Measurements from ENCODE around the gene SIAH2. TPM values are rescaled to one million over a fixed set of nuclear protein-coding genes. Genes with fewer than 3 reads are reported as not detected.

SIAH2 gene
- total RNA-seq, 1 donor from 2014 or later = 14.5 TPM

DNA sequence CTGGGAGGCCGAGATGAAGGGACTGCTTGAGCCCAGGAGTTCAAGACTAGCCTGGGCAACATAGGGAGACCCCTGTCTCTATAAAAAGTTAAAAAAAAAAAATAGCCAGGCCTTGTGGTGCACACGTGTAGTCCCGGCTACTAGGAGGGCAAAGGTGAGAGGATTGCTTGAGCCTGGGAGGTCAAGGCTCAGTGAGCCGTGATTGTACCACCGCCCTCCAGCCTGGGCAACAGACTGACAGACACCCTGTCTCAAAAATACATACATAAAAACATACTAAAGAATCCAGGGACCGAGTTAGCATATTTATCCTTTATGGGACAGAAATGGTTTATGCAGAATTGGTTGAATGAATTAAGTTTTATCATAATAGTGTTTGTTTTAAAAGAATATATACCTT, 13.7 kb downstream of the SIAH2 start:
- DNase-seq (ENCODE audit: low read depth in 2 of 2) = no peak

- DNase-seq (ENCODE audit: low read depth in 2 of 2) = no peak
Observed at GRCh38 chr3:150748684-150749047, 14.3 kb downstream of the SIAH2 start.

GRCh38 chr3:150747886-150748683, 14.9 kb downstream of the SIAH2 start:
- DNase-seq (ENCODE audit: low read depth in 2 of 2) = no peak

DNA sequence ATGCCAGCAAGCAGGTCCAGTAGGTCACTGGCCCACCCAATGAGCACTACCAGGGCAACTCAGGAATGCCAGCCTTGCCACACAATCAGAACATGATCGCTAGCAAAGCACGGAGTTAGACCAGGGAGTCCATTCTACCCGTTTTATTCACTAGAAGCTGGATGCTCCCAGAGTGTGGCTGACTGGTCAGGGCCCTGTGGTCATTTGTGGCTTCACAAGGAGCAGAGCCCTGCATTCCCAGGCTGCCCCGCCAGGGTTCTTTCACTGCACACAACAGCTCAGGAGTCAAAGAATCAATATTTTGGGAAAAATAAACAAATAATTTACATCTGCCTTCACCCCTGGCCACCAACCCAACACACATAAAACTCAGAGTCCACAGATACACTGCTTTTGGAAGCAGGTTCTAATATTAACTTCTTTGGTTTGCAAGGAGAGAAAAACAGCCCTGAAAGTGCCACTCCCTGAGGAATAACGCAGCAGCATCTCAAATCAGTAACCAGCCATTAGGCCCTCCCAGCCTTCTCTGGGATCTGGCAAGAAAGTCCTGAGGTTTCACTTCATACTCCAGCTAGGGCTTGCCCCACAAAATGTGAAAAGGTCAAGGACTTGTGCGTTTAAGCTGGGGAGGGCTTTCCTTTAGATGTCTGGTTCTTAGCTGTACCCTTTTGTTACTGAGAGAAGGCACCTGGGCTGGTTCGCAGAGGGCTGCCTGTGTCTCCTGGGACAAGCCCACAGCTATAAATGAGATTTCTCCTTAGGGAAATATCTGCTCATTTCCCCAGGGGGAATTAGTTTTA, 16.0 kb downstream of the SIAH2 start:
- no peak for DNase-seq (ENCODE audit: low read depth in 2 of 2)

GRCh38 chr3:150745832-150746231, 17.1 kb downstream of the SIAH2 start:
- DNase-seq (ENCODE audit: low read depth in 2 of 2) = no peak

GRCh38 chr3:150744919-150745211, 18.1 kb downstream of the SIAH2 start:
- no peak for DNase-seq (ENCODE audit: low read depth in 2 of 2)

- DNase-seq (ENCODE audit: low read depth in 2 of 2) = no peak
Observed at GRCh38 chr3:150744041-150744918, 18.7 kb downstream of the SIAH2 start.

DNA sequence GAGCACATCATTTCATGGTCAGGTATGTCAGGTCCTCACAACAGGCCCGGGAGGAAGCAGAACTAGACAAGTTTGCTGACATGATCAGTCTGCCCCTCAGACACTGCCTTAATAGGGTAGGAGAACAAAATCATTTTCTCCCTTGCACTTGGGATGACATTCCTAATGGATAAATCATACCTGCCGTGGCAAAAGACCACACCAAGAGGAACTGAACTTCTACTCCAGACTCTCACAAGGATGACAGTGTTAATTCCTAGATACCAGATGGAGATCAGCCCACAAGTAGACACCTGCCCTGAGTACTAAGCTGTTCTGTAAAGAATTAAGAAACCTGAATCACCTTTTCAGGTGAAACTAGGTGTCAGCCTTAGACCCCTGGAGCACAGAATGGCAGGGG, 19.5 kb downstream of the SIAH2 start:
- no peak for DNase-seq (ENCODE audit: low read depth in 2 of 2)

DNA sequence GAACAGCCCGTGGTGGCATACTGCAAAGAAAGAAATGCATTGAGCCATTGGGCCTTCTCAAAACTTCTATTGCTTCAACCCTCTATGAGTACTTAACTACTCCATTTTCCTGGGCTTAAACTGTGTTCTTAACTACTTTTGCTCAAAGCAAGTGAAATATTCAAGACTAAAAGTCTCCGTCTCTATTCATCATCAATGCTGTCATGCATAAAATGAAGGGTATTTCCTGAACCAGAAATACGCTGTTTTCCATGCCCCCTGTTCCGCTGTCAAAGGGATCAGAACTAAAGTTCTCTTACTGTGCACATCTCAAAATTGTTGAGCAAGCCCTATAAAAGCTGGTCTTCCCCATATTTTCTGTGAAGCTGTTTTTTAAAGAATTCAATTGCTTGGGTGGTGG, 20.3 kb downstream of the SIAH2 start:
- DNase-seq (ENCODE audit: low read depth in 2 of 2) = no peak

DNA sequence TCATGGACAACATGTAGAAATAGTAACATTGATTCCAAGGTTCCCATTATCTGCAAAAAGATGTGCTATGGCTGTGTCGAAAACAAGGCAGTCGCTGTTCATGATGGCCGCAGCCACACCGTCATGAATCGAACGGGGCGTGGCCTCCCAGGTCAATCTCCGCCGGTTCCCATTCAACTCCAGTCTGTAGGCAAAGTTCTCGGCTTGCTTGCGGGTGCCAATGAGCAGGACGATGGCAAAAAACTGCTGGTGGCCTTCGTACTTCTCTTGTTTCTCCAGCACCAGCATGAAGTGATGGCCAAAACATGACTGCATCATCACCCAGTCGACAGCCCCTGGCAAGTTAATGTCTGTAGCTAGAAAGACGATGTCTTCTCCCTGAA, 20.8 kb downstream of the SIAH2 start:
- no peak for DNase-seq (ENCODE audit: low read depth in 2 of 2)

- no peak for DNase-seq (ENCODE audit: low read depth in 2 of 2)
Observed at GRCh38 chr3:150741497-150742140, 21.4 kb downstream of the SIAH2 start.

GRCh38 chr3:150740733-150741496, 22.1 kb downstream of the SIAH2 start:
- no peak for DNase-seq (ENCODE audit: low read depth in 2 of 2)

DNA sequence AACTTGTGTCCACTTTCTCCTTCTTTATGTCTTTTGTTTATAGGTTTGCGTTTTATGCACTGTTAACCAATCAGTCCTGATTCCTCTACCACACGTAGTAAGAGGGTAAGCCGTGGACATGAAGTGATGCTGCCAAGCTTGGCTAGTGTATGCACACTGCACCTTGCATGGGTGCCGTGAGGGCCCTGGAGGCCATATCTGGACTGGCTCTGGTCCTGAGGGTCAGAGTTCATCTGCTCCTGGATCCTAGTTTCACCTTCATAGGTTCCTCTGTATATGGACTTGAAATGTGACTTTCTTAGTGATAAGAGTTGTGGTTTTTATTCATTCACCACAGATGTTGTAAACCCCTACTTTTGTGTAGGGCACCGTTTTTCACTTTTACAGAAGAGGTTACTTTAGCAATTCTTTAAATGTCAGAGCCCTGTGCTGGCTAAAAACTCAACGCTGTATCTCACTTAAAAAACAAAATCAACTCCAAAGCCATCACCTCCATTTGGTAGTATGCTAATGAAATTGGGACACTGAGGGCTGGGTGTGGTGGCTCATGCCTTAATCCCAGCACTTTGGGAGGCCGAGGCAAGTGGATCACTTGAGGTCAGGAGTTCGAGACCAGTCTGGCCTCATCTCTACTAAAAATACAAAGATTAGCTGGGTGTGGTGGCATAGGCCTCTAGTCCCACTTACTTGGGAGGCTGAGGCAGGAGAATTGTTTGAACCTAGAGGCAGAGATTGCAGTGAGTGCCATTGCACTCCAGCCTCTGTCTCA, 22.9 kb downstream of the SIAH2 start:
- DNase-seq (ENCODE audit: low read depth in 2 of 2) = no peak

GRCh38 chr3:150739200-150739863, 23.6 kb downstream of the SIAH2 start:
- DNase-seq (ENCODE audit: low read depth in 2 of 2) = no peak

DNA sequence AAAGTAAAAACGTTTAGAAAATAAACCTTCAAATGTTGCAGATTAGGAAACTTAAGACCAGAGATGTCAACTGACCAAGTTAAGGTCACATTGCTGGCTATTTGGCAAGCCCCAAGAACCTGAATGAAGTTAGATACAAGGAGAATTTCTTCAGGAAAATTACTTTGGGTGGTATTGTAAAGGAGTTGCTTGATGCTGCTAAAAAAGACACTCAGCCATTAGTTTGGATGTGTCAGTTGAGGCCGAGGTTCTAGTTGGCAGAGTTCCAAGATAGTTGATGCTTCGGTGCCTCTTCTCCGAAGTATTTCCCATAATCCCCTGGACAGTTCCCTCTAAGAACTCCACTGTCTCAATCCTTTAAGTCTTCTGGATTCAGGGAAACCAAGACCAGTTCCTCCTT, 24.3 kb downstream of the SIAH2 start:
- no peak for DNase-seq (ENCODE audit: low read depth in 2 of 2)

DNA sequence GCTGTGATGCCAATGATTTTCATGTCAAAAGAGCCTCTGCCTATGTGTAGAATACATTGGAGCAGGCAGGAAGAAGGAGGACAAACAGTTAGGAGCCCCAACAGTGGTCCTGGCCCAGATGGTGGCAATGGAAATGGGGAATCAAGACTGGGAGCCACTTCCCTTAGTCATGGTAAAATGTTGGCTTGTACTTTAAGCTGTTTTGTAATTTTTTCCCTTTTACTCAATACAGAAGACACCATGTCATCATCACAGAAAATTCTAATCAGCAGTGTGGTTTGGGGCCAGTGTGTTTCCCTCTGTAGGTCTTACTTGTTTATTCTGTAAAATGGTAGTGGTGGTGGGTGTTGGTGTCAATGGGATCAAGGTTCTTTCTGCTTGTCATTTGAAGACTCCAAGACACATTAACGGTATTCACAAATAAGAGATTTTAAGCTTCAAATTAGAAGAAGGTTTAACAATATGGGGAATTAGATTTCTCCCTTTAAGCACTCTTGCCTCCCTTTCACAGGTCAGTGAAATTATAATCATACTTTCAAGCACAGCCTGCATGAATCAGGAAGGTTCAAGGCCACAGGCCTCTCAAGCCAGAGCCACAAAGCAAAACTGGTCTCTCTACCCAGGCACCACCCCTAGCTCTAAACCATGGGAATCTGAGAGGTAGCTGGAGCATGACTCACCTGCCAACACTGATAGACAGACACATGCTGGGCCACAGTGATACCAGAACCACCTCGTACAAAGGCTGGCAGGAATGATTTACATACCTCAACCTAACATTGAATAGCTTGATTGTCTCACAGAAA, 24.9 kb downstream of the SIAH2 start:
- no peak for DNase-seq (ENCODE audit: low read depth in 2 of 2)

- no peak for DNase-seq (ENCODE audit: low read depth in 2 of 2)
Observed at GRCh38 chr3:150736903-150737832, 25.8 kb downstream of the SIAH2 start.

DNA sequence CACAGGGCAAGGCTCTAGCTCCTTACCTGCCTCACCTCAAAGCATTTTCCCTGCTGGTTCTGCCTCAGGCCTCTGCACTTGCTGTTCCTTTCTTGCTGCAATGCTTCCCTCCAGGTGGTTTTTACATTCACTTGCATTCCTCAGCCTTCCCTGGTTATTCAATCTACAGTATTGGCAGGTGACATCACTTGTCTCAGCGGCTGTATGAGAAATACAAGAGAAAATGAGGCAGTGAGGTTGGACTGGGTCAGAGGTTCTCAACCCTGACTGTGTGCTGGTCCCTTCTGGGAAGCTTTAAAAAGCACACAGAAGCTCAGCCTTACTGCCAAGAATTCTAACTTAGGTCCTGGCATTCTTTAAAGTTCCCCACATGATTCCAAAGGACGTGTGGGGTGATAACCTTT, 26.7 kb downstream of the SIAH2 start:
- DNase-seq (ENCODE audit: low read depth in 2 of 2) = no peak

Data from lung microvascular endothelial cell (primary cell).